Right lobe of liver (tissue), 4 donors: ENCODE results near the gene FAM53A.

Source experiments
- CTCF ChIP-seq, 4 donors: fragments of 200-600 bp in 3 of 4; fragments of 450-650 bp in 1 of 4; IDR thresholded peaks; one replicate each; pipeline versions ENCODE4 v1.5.1 to v1.8.0; 2016 to 2022; ENCODE audit warnings: antibody characterized with exemption in 4 of 4, mild to moderate bottlenecking in 2 of 4
- POLR2A ChIP-seq: fragments of 450-650 bp; IDR thresholded peaks from one replicate; pipeline ENCODE4 v1.6.1; 2017; ENCODE audit warnings: antibody characterized with exemption, mild to moderate bottlenecking
- donor health status: DM: no; HTN: no; CAD: no.
- donor health status: DM: no; HTN: no; CAD: no.
- donor health status: DM: no; HTN: yes; CAD: no.

DNA sequence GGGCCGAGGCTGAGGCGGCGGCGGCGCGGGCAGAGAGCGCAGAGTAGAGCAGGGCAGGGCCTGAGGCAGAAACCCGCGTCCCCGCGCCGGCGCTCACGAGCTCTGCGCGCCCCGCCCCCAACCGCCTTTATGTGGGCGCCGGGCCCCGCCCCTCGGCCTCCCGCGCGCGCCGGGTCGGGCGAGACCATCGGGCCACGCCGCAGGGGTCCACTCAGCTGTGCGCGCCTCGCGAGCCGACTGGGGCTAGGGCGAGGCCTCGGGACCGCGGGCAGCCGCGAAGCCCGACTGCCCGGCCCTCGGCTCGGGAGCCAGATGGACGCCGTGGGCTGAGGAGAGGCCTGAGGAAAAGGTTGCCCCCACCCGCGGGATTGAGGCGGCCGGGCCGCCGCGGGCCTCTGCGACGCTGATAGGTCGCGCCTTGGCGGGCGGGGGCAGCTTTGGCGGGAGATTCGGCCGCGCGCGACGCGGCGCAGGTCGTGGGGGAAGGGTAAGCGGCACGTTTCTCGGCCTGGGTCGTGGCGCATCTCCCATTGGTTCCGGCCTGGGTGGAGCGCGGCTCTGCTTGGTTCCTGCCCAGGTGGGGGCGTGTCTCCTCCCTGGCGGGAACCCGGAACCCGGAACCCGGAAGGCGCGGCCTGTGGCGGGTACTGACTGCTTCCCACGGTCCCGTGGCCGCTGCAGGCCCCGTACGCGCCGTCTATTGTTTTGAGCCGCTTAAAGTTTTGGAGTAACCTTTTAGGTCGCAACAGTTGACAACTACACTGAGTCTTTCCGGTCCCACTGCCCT is 28.3 kb upstream of the FAM53A start, which contains the start of gene SLBP:
- peak; percentile 96 for TF ChIP-seq POLR2A
- TF ChIP-seq CTCF (IDR thresholded peaks at IDR 0.05) = no peak
